GM12878 (cell line): ENCODE data around the gene ADAM19. TPM values are rescaled to one million over a fixed set of nuclear protein-coding genes. Genes with fewer than 3 reads are reported as not detected.

Experiments
- ATAC-seq: fragments of 200-7000 bp; cut with Tn5 transposase; 3 replicates; pipeline ENCODE4 v1.9.1; 2020; ENCODE audit warnings: mild to moderate bottlenecking, moderate library complexity
- BruUV-seq: library from RNA; stranded (reverse); fragments of 400-500 nt; replicated peaks from 2 replicates; lab custom pipeline; 2021; lab: Mats Ljungman, UMichigan
- CTCF ChIA-PET: fragments of 300-600 bp; sonication (Branson Sonifier 250); formaldehyde crosslinking; extraction: SDS; loops from one replicate; lab custom pipeline; 2021; ENCODE audit warnings: inconsistent platforms; lab: Yijun Ruan, JAX
- POLR2A ChIA-PET: fragments of 350-600 bp; formaldehyde crosslinking; extraction: SDS; loops from one replicate; lab custom pipeline; 2021; ENCODE audit warnings: inconsistent platforms; lab: Charles Lee
- RAD21 ChIA-PET: fragments of 300-600 bp; sonication (Branson Sonifier 250); formaldehyde crosslinking; loops from one replicate; lab custom pipeline; 2023; ENCODE audit warnings: antibody characterized with exemption; ENCODE audit not compliant: unreplicated experiment; lab: Charles Lee
- SMC1A ChIA-PET: fragments of 300-600 bp; sonication (Branson Sonifier 250); formaldehyde crosslinking; loops from one replicate; lab custom pipeline; 2023; ENCODE audit not compliant: unreplicated experiment, uncharacterized antibody; lab: Charles Lee
- DNase-seq: peaks from one replicate; pipeline ENCODE4 v3.0.0-alpha.2; 2011; ENCODE audit warnings: low read depth, low spot score
- FAIRE-seq: peaks from 3 replicates; lab custom pipeline; 2011; peaks lifted over from hg19 to GRCh38; lab: Jason Lieb, UNC
- H2AFZ ChIP-seq: 2 replicates; pipeline ENCODE4 v1.6.0; 2011; ENCODE audit warnings: low read depth, low read length, control low read depth; ENCODE audit not compliant: control insufficient read depth
- H3K27ac ChIP-seq: 2 replicates; pipeline ENCODE4 v1.5.1; 2011; ENCODE audit warnings: control low read depth; ENCODE audit not compliant: control insufficient read depth, insufficient read depth
- H3K27me3 ChIP-seq, 2 experiments: replicated peaks in 1 of 2; 2 replicates each; pipeline versions ENCODE4 v1.6.0 to v1.6.1; 2011; ENCODE audit warnings: low read length in 1 of 2; ENCODE audit not compliant: control insufficient read depth in 2 of 2, insufficient read depth in 2 of 2
- H3K36me3 ChIP-seq, 2 experiments: 2 replicates each; pipeline ENCODE4 v1.5.1; 2011; ENCODE audit warnings: low read length in 1 of 2; ENCODE audit not compliant: control insufficient read depth in 2 of 2, insufficient read depth in 2 of 2
- H3K4me1 ChIP-seq: 2 replicates; pipeline ENCODE4 v1.6.1; 2011; ENCODE audit warnings: mild to moderate bottlenecking, low read length, moderate library complexity, mixed read lengths; ENCODE audit not compliant: control insufficient read depth, insufficient read depth
- H3K4me2 ChIP-seq: 2 replicates; pipeline ENCODE4 v1.6.0; 2011; ENCODE audit warnings: control low read depth; ENCODE audit not compliant: control insufficient read depth, insufficient read depth
- H3K4me3 ChIP-seq: fragments of 200-600 bp; sonication (generic); 2 replicates; pipeline ENCODE4 v1.5.1; 2016
- H3K79me2 ChIP-seq: 2 replicates; pipeline ENCODE4 v1.6.0; 2011; ENCODE audit warnings: low read length; ENCODE audit not compliant: control insufficient read depth, insufficient read depth
- H3K9ac ChIP-seq: 2 replicates; pipeline ENCODE4 v1.8.0; 2011; ENCODE audit warnings: low read length, control low read depth, mixed read lengths; ENCODE audit not compliant: control insufficient read depth, insufficient read depth
- H3K9me3 ChIP-seq: replicated peaks from 3 replicates; pipeline ENCODE4 v1.5.1; 2011; ENCODE audit warnings: mild to moderate bottlenecking, low read length; ENCODE audit not compliant: control insufficient read depth, insufficient read depth
- H4K20me1 ChIP-seq: 2 replicates; pipeline ENCODE4 v1.6.0; 2011; ENCODE audit not compliant: control insufficient read depth, insufficient read depth
- CHD1 ChIP-seq: IDR thresholded peaks from 2 replicates; pipeline ENCODE4 v1.6.1; 2012; ENCODE audit warnings: low read depth, low read length, improper control_type of control experiment
- CREM ChIP-seq: IDR thresholded peaks from 2 replicates; pipeline ENCODE4 v1.6.1; 2014; ENCODE audit warnings: antibody characterized with exemption, low read depth
- KLF5 ChIP-seq: fragments of 450-650 bp; IDR thresholded peaks from 2 replicates; pipeline ENCODE4 v1.6.1; 2014; ENCODE audit warnings: mild to moderate bottlenecking; ENCODE audit not compliant: partially characterized antibody
- MYB ChIP-seq: fragments of 150-350 bp; IDR thresholded peaks from 2 replicates; pipeline ENCODE4 v1.6.1; 2014; ENCODE audit warnings: mild to moderate bottlenecking, low read depth, low read length, borderline replicate concordance
- NRF1 ChIP-seq: conservative IDR thresholded peaks from 2 replicates; pipeline ENCODE4 v1.6.1; 2011; ENCODE audit warnings: mild to moderate bottlenecking, low read depth, low read length, improper control_type of control experiment
- RAD51 ChIP-seq: fragments of 450-650 bp; IDR thresholded peaks from 2 replicates; pipeline ENCODE4 v1.6.1; 2016; ENCODE audit warnings: moderate library complexity, mild to moderate bottlenecking, inconsistent platforms
- RUNX3 ChIP-seq: IDR thresholded peaks from 2 replicates; pipeline ENCODE4 v1.6.1; 2012; ENCODE audit warnings: low read length, inconsistent platforms
- SRF ChIP-seq, 2 experiments: IDR thresholded peaks; 2 replicates each; pipeline ENCODE4 v1.6.1; 2011; ENCODE audit warnings: low read depth in 2 of 2, low read length in 2 of 2, mild to moderate bottlenecking in 1 of 2, moderate library complexity in 1 of 2
- SUZ12 ChIP-seq: fragments of 200-600 bp; sonication (generic); IDR thresholded peaks from one replicate; pipeline ENCODE4 v1.6.1; 2018; ENCODE audit warnings: antibody characterized with exemption, mild to moderate bottlenecking; ENCODE audit not compliant: unreplicated experiment
- ZNF207 ChIP-seq: fragments of 450-650 bp; IDR thresholded peaks from 2 replicates; pipeline ENCODE4 v1.6.1; 2014; ENCODE audit warnings: antibody characterized with exemption, mild to moderate bottlenecking, borderline replicate concordance
- WGBS: methylation state at CpG from one replicate; pipeline ENCODE4 v1.1.6; 2016; ENCODE audit warnings: low lambda C conversion rate; ENCODE audit not compliant: insufficient replicate concordance, insufficient coverage; ENCODE audit errors: missing lambda C conversion rate; 5-methylcytosine and 5-hydroxymethylcytosine counted together
- in situ Hi-C: fragments of 300-500 bp; cut with MboI; formaldehyde crosslinking; loops from 9 replicates; pipeline ENCODE4 v1.14.3; 2018; ENCODE audit warnings: mixed read lengths
- intact Hi-C: fragments of 100-400 bp; cut with micrococcal nuclease; formaldehyde crosslinking; loops from one replicate; pipeline ENCODE4 v1.14.2; 2022; ENCODE audit not compliant: unreplicated experiment
- polyA plus RNA-seq, 11 experiments: library from polyadenylated mRNA; depleted of rRNA in 4 of 11; unstranded in 6 of 11; stranded (reverse) in 5 of 11; fragments of >200 nt; fragmentation: Nextera tagmentation in 4 of 11; fragmentation: Illumina TruSeq in 1 of 11; extraction: Ambion mirVana in 4 of 11; extraction: Trizol in 1 of 11; gene quantifications; 1 replicate in 1 of 11; 2 replicates in 10 of 11; pipeline versions ENCODE4 v1.2.1 to v1.2.3, GENCODE V29; 2011 to 2016; ENCODE audit warnings: inconsistent platforms in 2 of 11, missing spikeins in 2 of 11, low read depth in 1 of 11
- total RNA-seq, 4 experiments: library from RNA; depleted of rRNA in 3 of 4; stranded (reverse); fragments of >200 nt in 3 of 4; fragmentation: Illumina TruSeq in 1 of 4; extraction: Trizol in 1 of 4; gene quantifications; 2 replicates each; pipeline versions ENCODE4 v1.2.1 to v1.2.3, GENCODE V29; 2013 to 2021
- TF ChIP-seq, protein P1 (sequence below): IDR thresholded peaks from 2 replicates; pipeline ENCODE4 v1.6.1; 2012; ENCODE audit warnings: low read length, inconsistent platforms
- TF ChIP-seq, protein P2 (sequence below), 3 experiments: IDR thresholded peaks in 2 of 3; conservative IDR thresholded peaks in 1 of 3; 2 replicates each; pipeline ENCODE4 v1.5.1; 2011; ENCODE audit warnings: low read depth in 3 of 3, low read length in 3 of 3, mild to moderate bottlenecking in 3 of 3, control low read depth in 2 of 3, moderate library complexity in 2 of 3, inconsistent platforms in 1 of 3, mixed read lengths in 1 of 3; ENCODE audit not compliant: control insufficient read depth in 2 of 3, insufficient read depth in 1 of 3; ENCODE audit errors: extremely low read depth in 1 of 3

The ADAM19 gene
- total and polyA plus RNA-seq, 10 of the 15 experiments (the other 5 are each of a cell fraction or from before 2014, with no cell fraction given), result 16.0 to 92.8 (median 44.7) TPM

DNA sequence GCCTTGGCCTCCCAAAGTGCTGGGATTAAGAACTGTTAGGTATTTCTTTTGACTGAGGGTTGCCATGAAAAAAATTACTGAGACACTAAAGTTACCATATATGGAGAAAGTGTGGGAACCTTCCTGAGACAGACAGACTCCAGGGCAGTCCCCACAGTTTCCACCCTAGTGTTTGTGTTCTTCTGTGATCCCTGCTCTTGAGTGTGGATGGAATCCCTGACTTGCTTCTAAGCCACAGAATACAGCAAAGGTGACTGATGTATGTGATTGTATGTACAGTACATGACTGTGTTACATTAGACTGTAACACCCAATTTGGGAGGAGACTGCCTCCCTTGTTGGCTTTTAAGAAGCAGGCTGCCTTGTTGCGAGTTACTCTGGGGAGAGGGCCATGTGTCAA, 24.7 kb upstream of the ADAM19 start:
- Histone ChIP-seq H3K4me1 (peaks cover 77% of the 10 kb centered on the region), H4K20me1 (no peaks in the 10 kb centered on the region), H3K27ac (peak overlapping the region; percentile 14), H3K9me3 (no peaks in the 10 kb centered on the region; the same call in 2 of the 3 replicates), H3K4me3 (no peak overlapping the region), H2AFZ (no peak overlapping the region; the same call in 1 of the 2 replicates), H3K4me2 (no peak overlapping the region), H3K36me3 (no peaks in the 10 kb centered on the region), H3K79me2 (no peaks in the 10 kb centered on the region), H3K27me3 (no peaks in the 10 kb centered on the region), H3K9ac (no peak overlapping the region)
- FAIRE-seq, result no peak
- DNase-seq, result no peak
- ChIA-PET SMC1A (interaction anchor here (0.9 to 11.0 kb wide), 4 partner anchors 10 to 149 kb away, joined by 3 to 142 read pairs (median 3); no protein-coding TSS in a partner anchor), CTCF (interaction anchor here (0.6 kb wide), 1 partner anchor 117 kb away, joined by 3 read pairs; no protein-coding TSS in a partner anchor), RAD21 (interaction anchor here (8.8 to 9.3 kb wide), 2 partner anchors 10 to 31 kb away, joined by 89 to 90 read pairs; no protein-coding TSS in a partner anchor), POLR2A (interaction anchor here (0.6 to 1.4 kb wide), 3 partner anchors 29 to 129 kb away, joined by 3 to 4 read pairs (median 4); no protein-coding TSS in a partner anchor)
- TF ChIP-seq KLF5 (no peak), SRF (IDR thresholded peaks at IDR 0.05; ENCODE audit: low read depth in 2 of 2, low read length in 2 of 2) (0 out of 4 replicates have a peak, but pooled peaks of 1 of the 2 experiments have one; percentile 43)
- in situ Hi-C loops, result no loop called here
- BruUV-seq, result no TSS peak
- WGBS, result 100% methylated on average over 1 of the region's 1 CpG
- ATAC-seq, result no peak
- intact Hi-C loops, result no loop called here

DNA sequence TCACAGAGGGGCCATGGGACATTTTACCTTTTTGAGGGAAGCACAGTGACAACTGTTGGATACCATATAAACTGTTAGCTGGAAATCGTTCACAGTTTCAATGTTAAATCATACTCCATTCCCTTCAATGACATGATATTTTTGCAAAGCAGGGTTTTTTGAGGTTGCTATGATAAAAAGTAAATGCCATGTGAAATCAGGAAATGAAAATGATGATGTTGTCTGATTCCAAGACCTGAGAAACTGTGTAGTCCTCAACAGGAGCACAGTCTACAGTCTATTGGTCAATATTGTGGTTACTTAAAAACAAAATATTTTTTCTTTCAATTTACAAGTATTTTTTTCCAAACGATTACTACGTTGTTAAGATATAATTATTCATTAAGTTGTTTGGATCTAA, 24.0 kb upstream of the ADAM19 start:
- H3K4me2 ChIP-seq, result no peak overlapping the region
- in situ Hi-C loops, result no loop called here
- no peaks in the 10 kb centered on the region for H3K36me3 ChIP-seq
- no peak overlapping the region for H3K4me3 ChIP-seq
- no peak overlapping the region for H2AFZ ChIP-seq
- POLR2A ChIA-PET, result interaction anchor here (1.2 to 1.4 kb wide), 2 partner anchors 28 to 71 kb away, joined by 3 to 4 read pairs; no protein-coding TSS in a partner anchor
- DNase-seq (no peak), ATAC-seq (no peak), FAIRE-seq (no peak)
- no TSS peak for BruUV-seq
- intact Hi-C loops, result loop anchor here (10.0 kb wide), 3 partner anchors 265 to 685 kb away; no protein-coding TSS in a partner anchor
- no peaks in the 10 kb centered on the region for H3K79me2 ChIP-seq
- H3K4me1 ChIP-seq, result peaks cover 84% of the 10 kb centered on the region
- H4K20me1 ChIP-seq, result no peaks in the 10 kb centered on the region
- RAD21 ChIA-PET, result interaction anchor here (8.8 to 9.3 kb wide), 2 partner anchors 10 to 31 kb away, joined by 89 to 90 read pairs; no protein-coding TSS in a partner anchor
- no peak overlapping the region for H3K9ac ChIP-seq
- H3K9me3 ChIP-seq, result no peaks in the 10 kb centered on the region; the same call in 2 of the 3 replicates
- SMC1A ChIA-PET, result interaction anchor here (0.9 to 11.0 kb wide), 3 partner anchors 11 to 148 kb away, joined by 3 to 142 read pairs (median 3); no protein-coding TSS in a partner anchor
- no peaks in the 10 kb centered on the region for H3K27me3 ChIP-seq
- H3K27ac ChIP-seq, result peak overlapping the region; percentile 46
- CTCF ChIA-PET, result interaction anchor here (1.1 to 1.5 kb wide), 2 partner anchors 29 to 143 kb away, joined by 3 to 4 read pairs; no protein-coding TSS in a partner anchor
- WGBS, result 88% methylated on average over 3 of the region's 3 CpGs
- TF ChIP-seq CHD1 (no peak), RUNX3 (peak; percentile 73), SUZ12 (no peak), NRF1 (no peak), RAD51 (no peak), CREM (0 out of 2 replicates have a peak, but pooled peaks have one; percentile 20), ZNF207 (no peak), MYB (no peak)
- TF ChIP-seq, protein P1, sequence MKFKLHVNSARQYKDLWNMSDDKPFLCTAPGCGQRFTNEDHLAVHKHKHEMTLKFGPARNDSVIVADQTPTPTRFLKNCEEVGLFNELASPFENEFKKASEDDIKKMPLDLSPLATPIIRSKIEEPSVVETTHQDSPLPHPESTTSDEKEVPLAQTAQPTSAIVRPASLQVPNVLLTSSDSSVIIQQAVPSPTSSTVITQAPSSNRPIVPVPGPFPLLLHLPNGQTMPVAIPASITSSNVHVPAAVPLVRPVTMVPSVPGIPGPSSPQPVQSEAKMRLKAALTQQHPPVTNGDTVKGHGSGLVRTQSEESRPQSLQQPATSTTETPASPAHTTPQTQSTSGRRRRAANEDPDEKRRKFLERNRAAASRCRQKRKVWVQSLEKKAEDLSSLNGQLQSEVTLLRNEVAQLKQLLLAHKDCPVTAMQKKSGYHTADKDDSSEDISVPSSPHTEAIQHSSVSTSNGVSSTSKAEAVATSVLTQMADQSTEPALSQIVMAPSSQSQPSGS, result 0 out of 2 replicates have a peak, but pooled peaks have one; percentile 41
- TF ChIP-seq, protein P2, sequence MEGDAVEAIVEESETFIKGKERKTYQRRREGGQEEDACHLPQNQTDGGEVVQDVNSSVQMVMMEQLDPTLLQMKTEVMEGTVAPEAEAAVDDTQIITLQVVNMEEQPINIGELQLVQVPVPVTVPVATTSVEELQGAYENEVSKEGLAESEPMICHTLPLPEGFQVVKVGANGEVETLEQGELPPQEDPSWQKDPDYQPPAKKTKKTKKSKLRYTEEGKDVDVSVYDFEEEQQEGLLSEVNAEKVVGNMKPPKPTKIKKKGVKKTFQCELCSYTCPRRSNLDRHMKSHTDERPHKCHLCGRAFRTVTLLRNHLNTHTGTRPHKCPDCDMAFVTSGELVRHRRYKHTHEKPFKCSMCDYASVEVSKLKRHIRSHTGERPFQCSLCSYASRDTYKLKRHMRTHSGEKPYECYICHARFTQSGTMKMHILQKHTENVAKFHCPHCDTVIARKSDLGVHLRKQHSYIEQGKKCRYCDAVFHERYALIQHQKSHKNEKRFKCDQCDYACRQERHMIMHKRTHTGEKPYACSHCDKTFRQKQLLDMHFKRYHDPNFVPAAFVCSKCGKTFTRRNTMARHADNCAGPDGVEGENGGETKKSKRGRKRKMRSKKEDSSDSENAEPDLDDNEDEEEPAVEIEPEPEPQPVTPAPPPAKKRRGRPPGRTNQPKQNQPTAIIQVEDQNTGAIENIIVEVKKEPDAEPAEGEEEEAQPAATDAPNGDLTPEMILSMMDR (IDR thresholded peaks at IDR 0.05 in 2 of 3, conservative IDR thresholded peaks at IDR 0.05 in 1 of 3; ENCODE audit: control insufficient read depth in 2 of 3, extremely low read depth in 1 of 3, insufficient read depth in 1 of 3, low read depth in 3 of 3, low read length in 3 of 3), result no peak
